Measurements from ENCODE around the gene C3orf70.

DNA sequence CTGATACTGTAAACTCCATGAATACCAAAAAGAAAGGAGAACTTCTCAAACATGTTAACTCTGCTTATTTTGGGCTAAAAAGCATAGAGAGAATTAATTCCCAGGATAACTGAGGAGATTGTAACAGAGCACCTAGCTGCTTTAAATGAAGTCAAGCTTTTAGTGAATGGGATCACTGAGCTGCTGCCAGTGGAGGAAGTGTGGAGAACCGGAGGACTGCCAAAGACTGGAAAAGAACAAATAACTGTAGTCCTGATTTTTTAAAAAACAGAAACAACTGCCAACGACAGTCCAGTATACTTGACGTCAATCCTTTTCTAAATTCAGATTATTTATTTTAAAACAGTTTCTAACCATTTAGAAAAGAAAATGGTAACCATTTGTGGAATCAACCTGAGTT is 3.3 kb downstream of the C3orf70 start:
- TF ChIP-seq GATA2 (IDR thresholded peaks at IDR 0.05; ENCODE audit: low read depth, low read length) (no peak), GATA3 (IDR thresholded peaks at IDR 0.05; ENCODE audit: low read depth, low read length) (no peak)

Data from SH-SY5Y (cell line).